Right lobe of liver (tissue), 6 donors: Measurements from ENCODE around the gene PPP1R17. TPM values are rescaled to one million over a fixed set of nuclear protein-coding genes. Genes with fewer than 3 reads are reported as not detected.
A peak's percentile ranks its signal among the peaks of the same experiment; 100 is the strongest.

Experiments used
- ATAC-seq, 4 donors: fragments of 200-7000 bp; cut with Tn5 transposase; one replicate each; pipeline ENCODE4 v1.9.1; 2020; ENCODE audit warnings: mild to moderate bottlenecking in 4 of 4, moderate library complexity in 4 of 4
- DNase-seq, 3 donors: peaks; one replicate each; pipeline ENCODE4 v3.0.0-alpha.2; 2020
- H3K27ac ChIP-seq, 3 donors: fragments of 200-600 bp; one replicate each; pipeline ENCODE4 v1.8.0; 2022
- H3K27me3 ChIP-seq, 2 donors: fragments of 200-600 bp; one replicate each; pipeline ENCODE4 v1.8.0; 2022
- H3K36me3 ChIP-seq, 4 donors: fragments of 200-600 bp; sonication (generic) in 1 of 4; one replicate each; pipeline versions ENCODE4 v1.5.1 to v1.8.0; 2017 to 2022; ENCODE audit warnings: control low read depth in 1 of 4
- H3K4me1 ChIP-seq, 4 donors: fragments of 200-600 bp; sonication (generic) in 1 of 4; one replicate each; pipeline versions ENCODE4 v1.5.1 to v1.8.0; 2017 to 2022; ENCODE audit warnings: control low read depth in 1 of 4
- H3K4me3 ChIP-seq, 3 donors: fragments of 200-600 bp; one replicate each; pipeline ENCODE4 v1.8.0; 2022
- H3K9me3 ChIP-seq, 4 donors: fragments of 200-600 bp; sonication (generic) in 1 of 4; one replicate each; pipeline versions ENCODE4 v1.5.1 to v1.8.0; 2017 to 2022; ENCODE audit warnings: control low read depth in 1 of 4
- CTCF ChIP-seq, 4 donors: fragments of 200-600 bp in 3 of 4; fragments of 450-650 bp in 1 of 4; IDR thresholded peaks; one replicate each; pipeline versions ENCODE4 v1.5.1 to v1.8.0; 2016 to 2022; ENCODE audit warnings: antibody characterized with exemption in 4 of 4, mild to moderate bottlenecking in 2 of 4
- POLR2A ChIP-seq: fragments of 450-650 bp; IDR thresholded peaks from one replicate; pipeline ENCODE4 v1.6.1; 2017; ENCODE audit warnings: antibody characterized with exemption, mild to moderate bottlenecking
- WGBS: methylation state at CpG from one replicate; pipeline ENCODE4 v1.1.6; 2018; ENCODE audit warnings: low coverage, low lambda C conversion rate; ENCODE audit not compliant: insufficient coverage; ENCODE audit errors: missing lambda C conversion rate; 5-methylcytosine and 5-hydroxymethylcytosine counted together
- intact Hi-C, 2 donors: fragments of 100-400 bp; cut with DNase I; formaldehyde crosslinking; loops; one replicate each; pipeline versions ENCODE4 v1.11.2 to v1.14.1; 2022
- total RNA-seq, 6 experiments: library from RNA; depleted of rRNA in 2 of 6; stranded (reverse); fragments of >200 nt in 2 of 6; fragmentation: NEBNext Ultra II Directional in 3 of 6; extraction: Animal tissue kit (Norgen Biotek cat#: 25700) in 3 of 6; gene quantifications; one replicate each; pipeline versions ENCODE4 v1.1.0 to v1.2.4, GENCODE V29; 2016 to 2023
- donor health status: DM: no; HTN: yes; CAD: no.
- donor health status: DM: no; HTN: no; CAD: no.
- donor health status: DM: no; HTN: no; CAD: no.
- donor health status: DM: no; HTN: yes; CAD: no.
- donor health status: DM: no; HTN: yes; CAD: no.

PPP1R17 gene
- total RNA-seq, 6 experiments from 2014 or later, result not detected

GRCh38 chr7:31647511-31647910 lies 39.5 kb upstream of the PPP1R17 start:
- WGBS, result 72% methylated on average over 7 of the region's 7 CpGs
- no peaks in the 10 kb centered on the region for H3K4me1 ChIP-seq
- ATAC-seq (no peak), DNase-seq (no peak)
- H3K4me3 ChIP-seq, result no peak overlapping the region
- no peak for TF ChIP-seq CTCF (IDR thresholded peaks at IDR 0.05)
- H3K27ac ChIP-seq, result no peak overlapping the region
- no peaks in the 10 kb centered on the region for H3K27me3 ChIP-seq
- intact Hi-C loops, result no loop called here
- no peaks in the 10 kb centered on the region for H3K36me3 ChIP-seq
- no peaks in the 10 kb centered on the region for H3K9me3 ChIP-seq

- H3K4me3 ChIP-seq, result no peak overlapping the region
- no peaks in the 10 kb centered on the region for H3K27me3 ChIP-seq
- intact Hi-C loops, result no loop called here
- H3K4me1 ChIP-seq, result no peaks in the 10 kb centered on the region
- H3K27ac ChIP-seq, result no peak overlapping the region
- no peak for TF ChIP-seq POLR2A
- peak; percentile 13 to 26 (median 18) for TF ChIP-seq CTCF (IDR thresholded peaks at IDR 0.05)
- H3K9me3 ChIP-seq, result no peaks in the 10 kb centered on the region
- ATAC-seq (no peak), DNase-seq (no peak)
- no peaks in the 10 kb centered on the region for H3K36me3 ChIP-seq
- WGBS, result 73% methylated on average over 1 of the region's 1 CpG
Observed at GRCh38 chr7:31648288-31648687, 38.7 kb upstream of the PPP1R17 start.

- no peaks in the 10 kb centered on the region for H3K4me1 ChIP-seq
- WGBS, result 53% methylated on average over 4 of the region's 4 CpGs
- DNase-seq (no peak), ATAC-seq (no peak)
- H3K27ac ChIP-seq, result no peak overlapping the region
- TF ChIP-seq POLR2A (no peak), CTCF (IDR thresholded peaks at IDR 0.05) (no peak)
- H3K9me3 ChIP-seq, result no peaks in the 10 kb centered on the region
- no peaks in the 10 kb centered on the region for H3K27me3 ChIP-seq
- no peaks in the 10 kb centered on the region for H3K36me3 ChIP-seq
- intact Hi-C loops, result no loop called here
- no peak overlapping the region for H3K4me3 ChIP-seq
Observed at GRCh38 chr7:31648880-31649279, 38.1 kb upstream of the PPP1R17 start.

- Histone ChIP-seq H3K36me3 (no peaks in the 10 kb centered on the region), H3K27ac (no peak overlapping the region), H3K4me1 (no peaks in the 10 kb centered on the region), H3K9me3 (no peaks in the 10 kb centered on the region), H3K27me3 (no peaks in the 10 kb centered on the region), H3K4me3 (no peak overlapping the region)
- intact Hi-C loops, result no loop called here
- WGBS, result 50% methylated on average over 7 of the region's 7 CpGs
- ATAC-seq, result no peak
- TF ChIP-seq CTCF (IDR thresholded peaks at IDR 0.05) (no peak), POLR2A (no peak)
- DNase-seq, result no peak
Observed at GRCh38 chr7:31651234-31652062, 35.6 kb upstream of the PPP1R17 start.

- TF ChIP-seq POLR2A (no peak), CTCF (IDR thresholded peaks at IDR 0.05) (no peak)
- no peak for ATAC-seq
- H3K4me3 ChIP-seq, result no peak overlapping the region
- no peaks in the 10 kb centered on the region for H3K36me3 ChIP-seq
- intact Hi-C loops, result no loop called here
- H3K27ac ChIP-seq, result no peak overlapping the region
- DNase-seq, result no peak
- H3K4me1 ChIP-seq, result no peaks in the 10 kb centered on the region
- H3K27me3 ChIP-seq, result no peaks in the 10 kb centered on the region
- H3K9me3 ChIP-seq, result no peaks in the 10 kb centered on the region
Observed at GRCh38 chr7:31652063-31652326, 35.0 kb upstream of the PPP1R17 start.
